Left ventricle myocardium inferior (tissue), 1 donor: Measurements from ENCODE around the gene CD300E. TPM values are rescaled to one million over a fixed set of nuclear protein-coding genes. Genes with fewer than 3 reads are reported as not detected.

Experiments
- DNase-seq: peaks from one replicate; pipeline ENCODE4 v3.0.0-alpha.2; 2020
- H3K27ac ChIP-seq: fragments of 200-600 bp; replicated peaks from 2 replicates; pipeline ENCODE4 v1.8.0; 2021
- H3K27me3 ChIP-seq: fragments of 200-600 bp; 2 replicates; pipeline ENCODE4 v1.8.0; 2021; ENCODE audit warnings: low read depth
- H3K36me3 ChIP-seq: fragments of 200-600 bp; 2 replicates; pipeline ENCODE4 v1.8.0; 2021
- H3K4me1 ChIP-seq: fragments of 200-600 bp; 2 replicates; pipeline ENCODE4 v1.8.0; 2021
- H3K4me3 ChIP-seq: fragments of 200-600 bp; 2 replicates; pipeline ENCODE4 v1.8.0; 2021; ENCODE audit warnings: mild to moderate bottlenecking, moderate library complexity
- H3K9me3 ChIP-seq: fragments of 200-600 bp; replicated peaks from 2 replicates; pipeline ENCODE4 v1.8.0; 2021
- CTCF ChIP-seq: fragments of 200-600 bp; IDR thresholded peaks from 2 replicates; pipeline ENCODE4 v1.8.0; 2021; ENCODE audit warnings: antibody characterized with exemption, mild to moderate bottlenecking, borderline replicate concordance
- intact Hi-C: fragments of 100-400 bp; cut with micrococcal nuclease; formaldehyde crosslinking; loops from one replicate; pipeline ENCODE4 v1.11.0; 2022
- total RNA-seq: library from RNA; stranded (reverse); fragmentation: NEBNext Ultra II Directional; extraction: Animal tissue kit (Norgen Biotek cat#: 25700); gene quantifications from one replicate; pipeline ENCODE4 v1.2.1, GENCODE V29; 2021
- donor health status: DM: no; HTN: yes; CAD: no; lungs with severe emphysema.

Gene CD300E
- total RNA-seq, 1 donor from 2014 or later = 0.30 TPM

- Histone ChIP-seq H3K27ac (no peak overlapping the region), H3K36me3 (no peaks in the 10 kb centered on the region), H3K4me3 (no peak overlapping the region), H3K9me3 (no peaks in the 10 kb centered on the region), H3K27me3 (peaks cover 56% of the 10 kb centered on the region), H3K4me1 (no peaks in the 10 kb centered on the region)
- DNase-seq = no peak
- no peak for TF ChIP-seq CTCF
- intact Hi-C loops = no loop called here
Observed at GRCh38 chr17:74568106-74568873, 55.2 kb downstream of the CD300E start.

DNA sequence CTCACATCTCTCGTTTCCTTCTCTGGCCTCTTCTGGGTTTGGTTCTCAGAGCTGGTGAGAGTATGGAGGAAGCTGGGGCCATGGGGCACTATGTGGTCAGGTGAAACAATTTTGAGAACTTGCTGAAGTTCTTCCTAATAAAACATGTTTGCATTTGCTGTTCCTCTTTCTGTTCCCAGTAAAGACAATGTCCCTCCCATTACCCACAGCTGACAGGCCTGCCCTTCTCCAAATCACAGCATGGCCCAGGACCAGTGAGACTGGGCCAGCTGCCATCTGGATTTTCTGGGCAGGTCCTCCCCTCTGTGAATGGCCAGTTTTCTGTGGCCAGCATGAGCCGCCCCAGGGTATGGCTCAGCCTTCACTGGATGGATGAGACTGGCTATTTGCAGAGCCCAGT, 56.1 kb downstream of the CD300E start, which contains the start of gene CD300H:
CD300H (minus strand) TSS at position 113 of the 400 bp plus-strand sequence.
- Histone ChIP-seq H3K27ac (no peak within 1 kb of the TSS), H3K9me3 (no peaks in the 10 kb centered on the region), H3K27me3 (peaks cover 64% of the 10 kb centered on the region), H3K4me3 (no peak within 1 kb of the TSS), H3K36me3 (no peaks in the 10 kb centered on the region), H3K4me1 (no peaks in the 10 kb centered on the region)
- no peak for DNase-seq
- TF ChIP-seq CTCF = no peak
- intact Hi-C loops = no loop called here

- Histone ChIP-seq H3K4me1 (no peaks in the 10 kb centered on the region), H3K36me3 (no peaks in the 10 kb centered on the region), H3K4me3 (no peak overlapping the region), H3K9me3 (no peaks in the 10 kb centered on the region), H3K27ac (no peak overlapping the region), H3K27me3 (peaks cover 75% of the 10 kb centered on the region)
- no peak for DNase-seq
- intact Hi-C loops = no loop called here
- TF ChIP-seq CTCF = peak; percentile 54
Observed at GRCh38 chr17:74566132-74566753, 57.3 kb downstream of the CD300E start.

DNA sequence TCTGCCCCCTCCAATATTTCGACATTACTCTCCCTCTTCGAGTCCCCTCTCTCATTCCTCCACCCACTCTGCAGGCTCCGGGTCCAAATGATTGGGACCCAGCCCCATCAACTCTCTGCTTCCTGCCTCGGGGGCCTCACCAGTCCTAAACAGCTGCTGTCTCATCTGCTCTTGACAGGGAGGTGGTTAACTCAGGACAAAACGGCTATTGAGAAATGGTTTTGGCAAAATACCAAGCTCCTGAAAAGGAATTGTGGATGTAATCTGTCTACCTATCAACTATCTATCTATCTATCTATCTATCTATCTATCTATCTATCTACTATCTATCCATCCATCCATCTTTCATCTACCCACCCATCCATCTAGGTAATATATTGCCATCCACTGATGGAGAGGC, 58.4 kb downstream of the CD300E start:
- Histone ChIP-seq H3K27ac (no peak overlapping the region), H3K9me3 (no peaks in the 10 kb centered on the region), H3K27me3 (peaks cover 82% of the 10 kb centered on the region), H3K4me3 (no peak overlapping the region), H3K4me1 (no peaks in the 10 kb centered on the region), H3K36me3 (no peaks in the 10 kb centered on the region)
- DNase-seq = no peak
- intact Hi-C loops = no loop called here
- no peak for TF ChIP-seq CTCF

DNA sequence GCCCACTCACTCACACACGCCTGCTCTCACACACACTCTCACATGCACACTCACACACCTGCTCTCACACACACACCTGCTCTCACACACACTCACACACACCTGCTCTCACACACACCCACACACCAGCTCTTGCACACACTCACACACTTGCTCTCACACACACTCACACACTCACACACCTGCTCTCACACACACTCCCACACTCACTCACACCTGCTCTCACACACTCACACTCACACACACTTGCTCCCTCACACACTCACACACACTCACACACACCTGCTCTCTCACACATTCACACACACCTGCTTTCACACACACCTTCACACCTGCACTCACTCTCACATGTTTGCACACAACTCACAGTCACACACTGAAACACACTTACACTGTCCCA, 60.2 kb downstream of the CD300E start:
- intact Hi-C loops = no loop called here
- Histone ChIP-seq H3K4me1 (no peaks in the 10 kb centered on the region), H3K27me3 (peaks cover 83% of the 10 kb centered on the region), H3K4me3 (no peak overlapping the region), H3K27ac (no peak overlapping the region), H3K36me3 (no peaks in the 10 kb centered on the region), H3K9me3 (no peaks in the 10 kb centered on the region)
- no peak for TF ChIP-seq CTCF
- DNase-seq = no peak
